CD14-positive monocyte (primary cell): Measurements from ENCODE around the gene MED29. TPM values are rescaled to one million over a fixed set of nuclear protein-coding genes. Genes with fewer than 3 reads are reported as not detected.

Experiments
- DNase-seq, 3 donors: peaks; one replicate each; pipeline ENCODE4 v3.0.0-alpha.2; 2011 to 2022
- H2AFZ ChIP-seq: 2 replicates; pipeline ENCODE4 v1.6.0; 2012; ENCODE audit warnings: mild to moderate bottlenecking, low read depth, low read length, inconsistent platforms; ENCODE audit not compliant: insufficient read depth, poor library complexity, severe bottlenecking
- H3K27ac ChIP-seq, 2 donors: 1 replicate in 1 of 2; 2 replicates in 1 of 2; pipeline ENCODE4 v1.5.1; 2012 to 2013; ENCODE audit warnings: low read length in 2 of 2, control low read depth in 1 of 2, inconsistent platforms in 1 of 2, low read depth in 1 of 2, mild to moderate bottlenecking in 1 of 2
- H3K27me3 ChIP-seq, 2 donors: one replicate each; pipeline versions ENCODE4 v1.6.0 to v1.6.1; 2011 to 2013; ENCODE audit warnings: low read length in 2 of 2; ENCODE audit not compliant: control insufficient read depth in 2 of 2, insufficient read depth in 2 of 2
- H3K36me3 ChIP-seq, 2 donors: replicated peaks in 1 of 2; 1 replicate in 1 of 2; 2 replicates in 1 of 2; pipeline versions ENCODE4 v1.5.1 to v1.6.1; 2012 to 2013; ENCODE audit warnings: low read length in 2 of 2, control low read depth in 1 of 2, inconsistent platforms in 1 of 2, mild to moderate bottlenecking in 1 of 2; ENCODE audit not compliant: insufficient read depth in 2 of 2, control insufficient read depth in 1 of 2
- H3K4me1 ChIP-seq, 2 donors: 1 replicate in 1 of 2; 2 replicates in 1 of 2; pipeline versions ENCODE4 v1.5.1 to v1.6.1; 2012 to 2013; ENCODE audit warnings: low read length in 2 of 2, control low read depth in 1 of 2, inconsistent platforms in 1 of 2, mild to moderate bottlenecking in 1 of 2, moderate library complexity in 1 of 2; ENCODE audit not compliant: insufficient read depth in 2 of 2, control insufficient read depth in 1 of 2
- H3K4me2 ChIP-seq: replicated peaks from 2 replicates; pipeline ENCODE3; 2012; ENCODE audit warnings: low read length, moderate library complexity, mild to moderate bottlenecking; ENCODE audit not compliant: poor library complexity, severe bottlenecking; ENCODE audit errors: extremely low read depth
- H3K4me3 ChIP-seq, 3 experiments: fragments of 200-600 bp in 1 of 3; sonication (generic) in 1 of 3; replicated peaks in 1 of 3; 1 replicate in 2 of 3; 2 replicates in 1 of 3; pipeline ENCODE4 v1.5.1; 2011 to 2013; ENCODE audit warnings: low read length in 3 of 3, mild to moderate bottlenecking in 3 of 3, control low read depth in 2 of 3, low read depth in 2 of 3, inconsistent platforms in 1 of 3, moderate library complexity in 1 of 3
- H3K79me2 ChIP-seq: 2 replicates; pipeline ENCODE4 v1.6.0; 2012; ENCODE audit warnings: mild to moderate bottlenecking, control low read depth, inconsistent platforms, low read length, moderate library complexity; ENCODE audit not compliant: insufficient read depth
- H3K9ac ChIP-seq: 2 replicates; pipeline ENCODE4 v1.6.0; 2017; ENCODE audit warnings: low read length, mild to moderate bottlenecking; ENCODE audit not compliant: insufficient read depth, poor library complexity, severe bottlenecking
- H3K9me3 ChIP-seq, 2 donors: replicated peaks in 1 of 2; 1 replicate in 1 of 2; 2 replicates in 1 of 2; pipeline versions ENCODE4 v1.5.1 to v1.6.1; 2012 to 2013; ENCODE audit warnings: low read length in 2 of 2, control low read depth in 1 of 2; ENCODE audit not compliant: control insufficient read depth in 1 of 2, insufficient read depth in 1 of 2
- H4K20me1 ChIP-seq: 2 replicates; pipeline ENCODE4 v1.6.0; 2012; ENCODE audit warnings: mild to moderate bottlenecking, low read length, control low read depth, moderate library complexity; ENCODE audit not compliant: insufficient read depth
- H3K27ac Mint-ChIP-seq, 7 donors: one replicate each; pipeline ENCODE4 v1.8.0; 2020; ENCODE audit warnings: mild to moderate bottlenecking in 7 of 7, mixed read lengths in 7 of 7, moderate library complexity in 6 of 7, inconsistent platforms in 2 of 7
- H3K27me3 Mint-ChIP-seq, 3 donors: one replicate each; pipeline ENCODE4 v1.8.0; 2021 to 2022; ENCODE audit warnings: low read depth in 3 of 3, mild to moderate bottlenecking in 3 of 3, mixed read lengths in 3 of 3, moderate library complexity in 3 of 3, inconsistent platforms in 1 of 3
- H3K36me3 Mint-ChIP-seq, 2 donors: one replicate each; pipeline ENCODE4 v1.8.0; 2020; ENCODE audit warnings: mixed read lengths in 2 of 2, inconsistent platforms in 1 of 2, mild to moderate bottlenecking in 1 of 2
- H3K4me1 Mint-ChIP-seq: one replicate; pipeline ENCODE4 v1.8.0; 2020; ENCODE audit warnings: mild to moderate bottlenecking, mixed read lengths
- H3K4me3 Mint-ChIP-seq, 2 donors: one replicate each; pipeline ENCODE4 v1.8.0; 2020; ENCODE audit warnings: mild to moderate bottlenecking in 2 of 2, mixed read lengths in 2 of 2, moderate library complexity in 1 of 2
- H3K9me3 Mint-ChIP-seq, 7 donors: one replicate each; pipeline ENCODE4 v1.8.0; 2020 to 2022; ENCODE audit warnings: mixed read lengths in 7 of 7, mild to moderate bottlenecking in 6 of 7, moderate library complexity in 6 of 7, inconsistent platforms in 2 of 7
- CTCF ChIP-seq: fragments of 200-600 bp; IDR thresholded peaks from one replicate; pipeline ENCODE4 v1.8.0; 2022; ENCODE audit warnings: antibody characterized with exemption, mild to moderate bottlenecking
- WGBS: methylation state at CpG from one replicate; pipeline ENCODE4 v1.1.5; 2013; ENCODE audit warnings: missing lambda C conversion rate; ENCODE audit not compliant: insufficient coverage; 5-methylcytosine and 5-hydroxymethylcytosine counted together
- intact Hi-C, 2 donors: fragments of 100-400 bp; cut with micrococcal nuclease; formaldehyde crosslinking; loops; one replicate each; pipeline versions ENCODE4 v1.15.0 to v1.15.1; 2023
- polyA plus RNA-seq, 3 donors: library from polyadenylated mRNA; depleted of rRNA in 1 of 3; unstranded in 2 of 3; stranded (reverse) in 1 of 3; fragments of 300-500 nt in 2 of 3; fragments of >200 nt in 1 of 3; fragmentation: Illumina TruSeq in 2 of 3; gene quantifications; 1 replicate in 2 of 3; 2 replicates in 1 of 3; pipeline ENCODE4 v1.2.3, GENCODE V29; 2012 to 2021

The MED29 gene
- polyA plus RNA-seq, 3 donors = 35.8 to 38.2 (median 37.0) TPM

DNA sequence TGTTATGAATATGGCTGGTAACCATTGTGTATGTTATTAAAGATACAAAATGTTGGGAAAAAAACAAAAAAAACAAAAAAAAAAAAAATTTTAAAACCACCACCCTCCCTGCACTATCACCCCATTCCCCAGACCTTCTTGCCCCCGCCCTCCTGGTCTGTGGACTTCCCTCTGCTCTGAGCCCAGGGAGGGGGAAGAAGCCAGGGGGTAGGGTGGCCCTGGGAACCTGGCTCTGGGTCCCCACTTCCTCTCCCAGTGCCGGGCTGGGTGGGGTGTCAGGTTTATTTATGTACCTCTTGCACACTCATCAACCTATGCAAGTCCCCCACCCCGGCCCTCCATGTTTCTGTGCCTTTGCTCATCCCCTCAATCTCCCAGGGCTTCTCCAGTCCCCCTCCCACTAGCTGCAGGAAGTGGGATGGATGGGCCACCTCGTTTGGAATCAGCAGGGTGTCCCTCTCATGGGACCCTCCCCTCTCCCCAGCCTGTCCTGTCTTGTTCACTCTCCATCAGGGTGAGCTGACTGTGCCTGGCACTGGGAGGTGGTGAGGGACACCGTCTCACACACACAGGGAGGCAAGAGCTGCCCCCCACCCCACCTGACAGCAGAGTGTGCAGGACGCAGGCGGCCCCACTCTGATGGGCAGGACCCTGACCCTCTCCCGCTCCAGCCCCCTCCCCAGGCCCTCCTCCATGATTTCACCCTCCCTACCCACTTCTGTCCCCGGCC, 6.2 kb upstream of the MED29 start:
- Histone ChIP-seq H3K36me3 (peaks cover 79 to 97% of the 10 kb centered on the region in 2 donors), H3K79me2 (peaks cover 6% of the 10 kb centered on the region), H3K4me3 (no peak overlapping the region), H3K27me3 (no peaks in the 10 kb centered on the region), H2AFZ (no peak overlapping the region), H3K4me1 (peaks cover 4% of the 10 kb centered on the region in 2 donors), H3K9ac (no peak overlapping the region), H3K9me3 (no peaks in the 10 kb centered on the region), H4K20me1 (peaks cover 6% of the 10 kb centered on the region), H3K27ac (peak overlapping the region in 1 of 2 donors; percentile 26), H3K4me2 (no peak overlapping the region)
- Mint-ChIP-seq H3K27me3 (peaks cover 0 to 3% (median 0%) of the 10 kb centered on the region in 3 donors), H3K4me1 (peaks cover 7% of the 10 kb centered on the region), H3K27ac (peak overlapping the region in 5 of 7 donors; percentile 40 to 86 (median 68)), H3K9me3 (no peaks in the 10 kb centered on the region), H3K4me3 (no peak overlapping the region), H3K36me3 (peaks cover 80 to 85% of the 10 kb centered on the region in 2 donors)
- intact Hi-C loops = loop anchor here in 1 of 2 donors (5.0 kb wide), 1 partner anchor 38 kb away; no protein-coding TSS in a partner anchor
- no CpG with 5 or more reads among the region's 9 CpGs for WGBS
- no peak for DNase-seq
- no peak for TF ChIP-seq CTCF

- Mint-ChIP-seq H3K36me3 (peaks cover 74 to 79% of the 10 kb centered on the region in 2 donors), H3K4me3 (no peak overlapping the region), H3K9me3 (no peaks in the 10 kb centered on the region), H3K4me1 (peaks cover 12% of the 10 kb centered on the region), H3K27ac (peak overlapping the region in 5 of 7 donors; percentile 18 to 69 (median 50)), H3K27me3 (peaks cover 0 to 3% (median 0%) of the 10 kb centered on the region in 3 donors)
- Histone ChIP-seq H3K9ac (no peak overlapping the region), H3K79me2 (peaks cover 14% of the 10 kb centered on the region), H3K27me3 (no peaks in the 10 kb centered on the region), H4K20me1 (peaks cover 6% of the 10 kb centered on the region), H3K4me3 (no peak overlapping the region), H3K36me3 (peaks cover 71 to 89% of the 10 kb centered on the region in 2 donors), H3K4me2 (no peak overlapping the region), H3K27ac (peak overlapping the region in 1 of 2 donors; percentile 38), H3K9me3 (no peaks in the 10 kb centered on the region), H2AFZ (no peak overlapping the region), H3K4me1 (peaks cover 11% of the 10 kb centered on the region in 2 donors)
- 89% methylated on average over 13 of the region's 20 CpGs for WGBS
- no peak for TF ChIP-seq CTCF
- DNase-seq = no peak
- intact Hi-C loops = no loop called here
Observed at GRCh38 chr19:39385629-39386411, 5.4 kb upstream of the MED29 start.
